HEK293 (cell line): Measurements from ENCODE around the gene FILIP1L.

Source experiments
- CTCF ChIP-seq: fragments of 450-650 bp; formaldehyde crosslinking; IDR thresholded peaks from 2 replicates; pipeline ENCODE4 v1.5.1; 2016; ENCODE audit warnings: missing biosample characterization, missing genetic modification characterization
- GLI2 ChIP-seq: fragments of 450-650 bp; formaldehyde crosslinking; IDR thresholded peaks from 2 replicates; pipeline ENCODE4; 2017; ENCODE audit warnings: missing biosample characterization, missing genetic modification characterization, low read depth, borderline replicate concordance
- PRDM4 ChIP-seq: fragments of 450-650 bp; formaldehyde crosslinking; IDR thresholded peaks from 2 replicates; pipeline ENCODE4 v1.5.1; 2017; ENCODE audit warnings: missing biosample characterization, missing genetic modification characterization
- ZNF37A ChIP-seq: fragments of 450-650 bp; IDR thresholded peaks from 2 replicates; pipeline ENCODE4 v1.5.1; 2018; ENCODE audit warnings: missing biosample characterization, missing genetic modification characterization
- ZNF416 ChIP-seq: fragments of 450-650 bp; formaldehyde crosslinking; IDR thresholded peaks from 2 replicates; pipeline ENCODE4 v1.5.1; 2016; ENCODE audit warnings: missing biosample characterization, missing genetic modification characterization
- ZNF560 ChIP-seq: fragments of 450-650 bp; formaldehyde crosslinking; IDR thresholded peaks from 2 replicates; pipeline ENCODE4 v1.5.1; 2017; ENCODE audit warnings: missing biosample characterization, missing genetic modification characterization, borderline replicate concordance
- TF ChIP-seq, protein P1 (sequence below): fragments of 450-650 bp; formaldehyde crosslinking; IDR thresholded peaks from 2 replicates; pipeline ENCODE4 v1.5.1; 2016; ENCODE audit warnings: missing biosample characterization, missing genetic modification characterization
- TF ChIP-seq, protein P2 (sequence below): sonication (generic); formaldehyde crosslinking; IDR thresholded peaks from 2 replicates; pipeline ENCODE4 v1.8.1; 2022; ENCODE audit warnings: mild to moderate bottlenecking, moderate library complexity, missing genetic modification reagents

DNA sequence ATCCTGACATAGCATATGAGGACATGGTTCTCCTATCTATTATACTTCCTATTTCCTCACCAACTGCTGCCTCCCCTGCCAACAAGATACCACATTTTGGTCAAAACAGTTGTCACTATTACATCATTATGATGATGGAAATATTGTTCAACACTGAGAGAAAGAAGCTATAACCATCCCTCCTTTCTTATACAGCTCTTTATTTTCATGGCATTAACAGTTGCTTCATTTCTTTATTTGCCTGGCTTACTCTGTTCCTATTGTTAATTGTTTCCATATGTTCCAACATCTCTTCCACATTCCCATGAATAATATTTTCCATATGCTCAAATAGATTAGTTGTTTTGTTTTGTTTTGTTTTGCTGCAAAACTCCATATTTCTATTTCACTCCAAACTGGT lies 40.8 kb upstream of the FILIP1L start:
- TF ChIP-seq, protein P1, sequence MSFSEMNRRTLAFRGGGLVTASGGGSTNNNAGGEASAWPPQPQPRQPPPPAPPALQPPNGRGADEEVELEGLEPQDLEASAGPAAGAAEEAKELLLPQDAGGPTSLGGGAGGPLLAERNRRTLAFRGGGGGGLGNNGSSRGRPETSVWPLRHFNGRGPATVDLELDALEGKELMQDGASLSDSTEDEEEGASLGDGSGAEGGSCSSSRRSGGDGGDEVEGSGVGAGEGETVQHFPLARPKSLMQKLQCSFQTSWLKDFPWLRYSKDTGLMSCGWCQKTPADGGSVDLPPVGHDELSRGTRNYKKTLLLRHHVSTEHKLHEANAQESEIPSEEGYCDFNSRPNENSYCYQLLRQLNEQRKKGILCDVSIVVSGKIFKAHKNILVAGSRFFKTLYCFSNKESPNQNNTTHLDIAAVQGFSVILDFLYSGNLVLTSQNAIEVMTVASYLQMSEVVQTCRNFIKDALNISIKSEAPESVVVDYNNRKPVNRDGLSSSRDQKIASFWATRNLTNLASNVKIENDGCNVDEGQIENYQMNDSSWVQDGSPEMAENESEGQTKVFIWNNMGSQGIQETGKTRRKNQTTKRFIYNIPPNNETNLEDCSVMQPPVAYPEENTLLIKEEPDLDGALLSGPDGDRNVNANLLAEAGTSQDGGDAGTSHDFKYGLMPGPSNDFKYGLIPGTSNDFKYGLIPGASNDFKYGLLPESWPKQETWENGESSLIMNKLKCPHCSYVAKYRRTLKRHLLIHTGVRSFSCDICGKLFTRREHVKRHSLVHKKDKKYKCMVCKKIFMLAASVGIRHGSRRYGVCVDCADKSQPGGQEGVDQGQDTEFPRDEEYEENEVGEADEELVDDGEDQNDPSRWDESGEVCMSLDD = no peak
- TF ChIP-seq PRDM4 (tag by site-specific recombination) (no peak), ZNF416 (no peak), ZNF560 (tag by site-specific recombination) (no peak), ZNF37A (tag by site-specific recombination) (no peak), GLI2 (tag by site-specific recombination) (no peak), CTCF (tag by site-specific recombination) (no peak)
- TF ChIP-seq, protein P2, sequence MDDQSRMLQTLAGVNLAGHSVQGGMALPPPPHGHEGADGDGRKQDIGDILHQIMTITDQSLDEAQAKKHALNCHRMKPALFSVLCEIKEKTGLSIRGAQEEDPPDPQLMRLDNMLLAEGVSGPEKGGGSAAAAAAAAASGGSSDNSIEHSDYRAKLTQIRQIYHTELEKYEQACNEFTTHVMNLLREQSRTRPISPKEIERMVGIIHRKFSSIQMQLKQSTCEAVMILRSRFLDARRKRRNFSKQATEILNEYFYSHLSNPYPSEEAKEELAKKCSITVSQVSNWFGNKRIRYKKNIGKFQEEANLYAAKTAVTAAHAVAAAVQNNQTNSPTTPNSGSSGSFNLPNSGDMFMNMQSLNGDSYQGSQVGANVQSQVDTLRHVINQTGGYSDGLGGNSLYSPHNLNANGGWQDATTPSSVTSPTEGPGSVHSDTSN (CRISPR knock-in tag) = no peak
